ENCODE results near the gene BHMT2.
A peak's percentile ranks its signal among the peaks of the same experiment; 100 is the strongest.

The BHMT2 gene, protein sequence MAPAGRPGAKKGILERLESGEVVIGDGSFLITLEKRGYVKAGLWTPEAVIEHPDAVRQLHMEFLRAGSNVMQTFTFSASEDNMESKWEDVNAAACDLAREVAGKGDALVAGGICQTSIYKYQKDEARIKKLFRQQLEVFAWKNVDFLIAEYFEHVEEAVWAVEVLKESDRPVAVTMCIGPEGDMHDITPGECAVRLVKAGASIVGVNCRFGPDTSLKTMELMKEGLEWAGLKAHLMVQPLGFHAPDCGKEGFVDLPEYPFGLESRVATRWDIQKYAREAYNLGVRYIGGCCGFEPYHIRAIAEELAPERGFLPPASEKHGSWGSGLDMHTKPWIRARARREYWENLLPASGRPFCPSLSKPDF

DNA sequence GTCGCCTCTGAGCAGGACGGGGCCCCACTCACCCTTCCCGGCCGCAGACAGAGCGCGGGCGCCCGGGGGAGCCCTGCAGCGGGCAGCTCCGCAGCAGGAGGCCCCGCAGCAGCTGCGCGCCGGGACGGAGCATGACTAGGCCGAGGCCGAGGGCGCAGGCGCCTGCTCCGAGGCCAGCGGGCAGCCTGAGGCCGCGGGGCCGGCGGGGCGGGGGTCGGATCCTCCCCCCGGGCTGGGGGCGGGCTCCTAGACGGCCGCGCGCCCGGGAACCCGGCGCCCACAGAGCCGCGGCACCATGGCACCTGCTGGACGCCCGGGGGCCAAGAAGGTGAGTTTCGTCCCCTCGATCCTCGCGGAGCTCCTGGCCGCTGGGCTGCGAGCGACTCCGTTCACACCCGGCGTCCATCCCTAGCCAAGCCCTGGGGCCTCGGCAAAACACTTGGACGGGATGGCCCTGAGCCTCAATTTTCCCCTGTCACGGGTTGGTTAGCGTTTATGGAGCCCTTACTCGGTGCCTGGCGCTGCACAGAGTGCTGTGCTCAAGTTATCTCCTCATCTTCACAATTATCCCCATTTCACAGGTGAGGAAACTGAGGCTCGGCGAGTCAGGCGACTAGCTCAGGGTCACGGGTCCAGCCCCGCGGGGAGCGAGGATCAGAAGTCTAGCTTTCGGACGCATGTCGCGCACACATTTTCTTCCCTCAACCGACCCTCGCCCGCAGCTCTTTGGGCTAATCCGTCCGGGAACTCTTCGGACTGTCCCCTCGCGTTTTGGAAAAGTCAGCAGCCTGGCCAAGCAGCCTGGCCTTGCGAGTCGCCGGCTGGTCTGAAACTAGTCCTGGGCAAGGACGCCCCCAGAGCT, at the start of gene BHMT2, which contains the start of gene DMGDH:
Gene BHMT2 (plus strand): TSS at position 280 of the 862 bp plus-strand sequence. CDS start 16 bp downstream, at position 296.
Gene DMGDH (minus strand): TSS at position 187 of the 862 bp plus-strand sequence. CDS start 54 bp downstream, at position 133.
- DNase-seq (ENCODE audit: low read depth in 2 of 2), result no peak

DNA sequence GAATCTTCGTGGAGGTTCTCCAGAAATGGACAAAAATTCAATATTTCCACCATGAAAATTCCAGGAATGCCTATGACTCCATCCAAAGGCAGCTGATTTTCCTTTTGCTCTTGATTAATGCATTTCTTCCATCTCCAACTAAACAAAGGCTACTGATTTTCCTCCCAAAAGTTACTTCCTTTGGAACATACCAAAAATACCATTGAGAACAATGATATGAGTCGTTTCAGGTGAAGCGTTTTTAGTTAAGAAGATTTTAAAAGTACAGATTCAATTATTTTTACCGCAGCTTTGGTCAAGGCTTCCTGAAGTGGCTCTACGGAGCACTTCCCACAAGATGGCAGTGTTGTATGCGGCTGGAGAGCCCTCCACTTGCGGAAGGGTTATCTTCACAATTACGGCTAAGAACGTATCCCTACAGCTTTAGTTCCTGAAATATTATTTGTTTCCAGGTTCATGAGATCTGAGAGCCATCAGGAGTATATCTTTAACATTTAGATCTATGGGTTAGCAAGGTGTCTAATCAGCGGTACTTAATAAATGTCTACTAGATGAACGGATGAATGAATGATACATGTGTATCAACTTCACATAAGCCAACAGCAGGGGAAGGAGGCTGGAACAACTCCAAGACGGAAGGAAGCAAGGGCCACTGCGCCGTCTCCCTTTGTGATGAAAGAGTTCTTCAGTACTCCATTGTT, 48.6 kb upstream of the BHMT2 start:
- peak; percentile 25 for DNase-seq (ENCODE audit: low read depth in 2 of 2)

DNA sequence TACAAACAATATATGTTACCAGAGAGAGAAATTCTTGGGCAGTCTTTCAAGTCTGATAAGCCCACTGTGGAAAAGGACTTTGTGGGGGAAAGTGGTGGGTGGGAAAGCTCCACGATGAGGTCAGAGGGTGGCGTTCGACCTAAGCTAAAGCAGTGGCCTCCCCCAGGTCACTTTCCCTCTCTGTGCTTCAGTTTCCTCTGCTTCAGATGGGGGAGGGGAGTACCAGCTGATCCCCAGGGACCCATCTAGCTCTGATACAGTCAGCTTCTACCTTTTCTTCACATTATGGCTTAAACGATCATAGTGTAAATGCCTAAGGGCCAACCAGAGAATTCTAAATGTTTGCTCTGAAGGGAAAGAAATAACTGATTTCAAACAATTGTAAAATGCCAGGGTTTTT, 47.8 kb upstream of the BHMT2 start:
- DNase-seq (ENCODE audit: low read depth in 2 of 2), result no peak

DNA sequence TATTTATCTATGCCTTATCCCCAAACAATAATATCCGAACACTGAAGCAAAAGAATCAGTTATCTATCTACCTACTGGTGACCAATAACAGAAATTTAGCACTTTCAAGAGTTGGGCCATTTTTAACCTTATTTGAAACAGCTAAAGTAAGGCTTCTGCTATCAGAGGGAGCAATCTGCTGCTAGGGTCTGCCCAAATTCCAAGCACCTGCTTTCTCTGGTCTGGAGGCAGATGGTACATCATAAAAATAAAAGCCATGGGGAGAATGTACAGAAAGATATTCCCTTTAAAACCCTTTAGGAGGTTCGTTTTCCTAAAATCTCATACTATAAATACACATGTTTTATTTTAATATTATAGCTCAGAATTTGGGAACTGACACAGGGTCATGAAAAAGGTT, 46.8 kb upstream of the BHMT2 start:
- DNase-seq (ENCODE audit: low read depth in 2 of 2), result no peak

DNA sequence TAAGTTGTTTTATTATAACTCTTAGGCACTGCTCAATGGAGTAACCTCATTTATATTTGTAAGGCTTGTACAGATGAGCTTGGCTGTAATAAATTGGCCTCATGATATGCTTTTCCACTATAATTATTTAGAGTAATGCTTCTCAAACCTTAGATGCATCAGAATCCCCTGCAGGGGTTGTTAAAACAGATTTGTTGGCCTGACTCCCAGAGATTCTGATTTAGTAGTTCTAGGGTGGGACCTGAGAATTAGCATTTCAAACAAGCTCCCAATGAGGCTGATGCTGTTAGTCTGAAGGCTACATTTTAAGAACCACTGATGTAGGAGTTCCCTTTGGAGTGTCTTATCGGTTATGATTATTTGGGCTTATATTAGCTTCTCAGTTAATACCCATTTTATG, 46.2 kb upstream of the BHMT2 start:
- DNase-seq (ENCODE audit: low read depth in 2 of 2), result no peak

DNA sequence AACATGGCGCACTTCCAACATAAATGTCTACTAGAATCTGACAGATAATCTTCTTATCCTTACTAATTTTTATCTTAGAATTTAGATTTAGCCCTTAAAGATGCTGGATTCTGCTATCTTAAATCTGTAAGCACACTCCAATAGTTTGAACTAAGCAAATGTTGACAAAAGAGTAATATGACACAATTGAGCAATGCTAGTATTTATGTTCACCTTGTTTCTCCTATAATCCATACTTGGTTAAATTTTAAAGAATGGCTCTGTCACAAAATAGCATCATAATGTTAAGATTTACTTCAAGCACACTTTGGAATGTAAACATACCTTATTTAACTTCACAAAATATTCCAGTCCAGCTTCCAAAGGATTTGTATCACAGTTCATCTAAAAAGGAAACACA, 45.6 kb upstream of the BHMT2 start:
- DNase-seq (ENCODE audit: low read depth in 2 of 2), result no peak

DNA sequence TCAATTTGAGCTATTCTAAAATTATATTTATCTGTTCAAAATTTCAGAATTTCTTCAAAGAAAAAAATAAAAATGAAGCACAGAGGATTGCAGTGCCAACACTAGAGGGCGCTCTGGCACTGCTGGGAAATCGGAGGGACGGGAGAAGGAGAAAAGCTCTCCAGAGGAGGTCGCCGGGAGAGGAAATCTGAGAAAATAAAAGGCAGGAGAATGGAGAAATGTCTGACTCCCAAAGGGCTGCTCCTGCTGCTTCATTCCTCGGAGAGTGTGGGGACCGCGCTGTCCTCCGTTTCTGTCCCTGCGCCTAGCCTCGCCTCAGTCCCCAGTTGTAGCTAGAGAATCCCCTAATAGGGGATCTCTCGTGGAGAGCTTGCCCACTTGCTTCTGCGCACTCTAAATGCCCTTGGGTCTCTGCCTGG, 44.5 kb upstream of the BHMT2 start:
- DNase-seq (ENCODE audit: low read depth in 2 of 2), result peak; percentile 37 to 55

DNA sequence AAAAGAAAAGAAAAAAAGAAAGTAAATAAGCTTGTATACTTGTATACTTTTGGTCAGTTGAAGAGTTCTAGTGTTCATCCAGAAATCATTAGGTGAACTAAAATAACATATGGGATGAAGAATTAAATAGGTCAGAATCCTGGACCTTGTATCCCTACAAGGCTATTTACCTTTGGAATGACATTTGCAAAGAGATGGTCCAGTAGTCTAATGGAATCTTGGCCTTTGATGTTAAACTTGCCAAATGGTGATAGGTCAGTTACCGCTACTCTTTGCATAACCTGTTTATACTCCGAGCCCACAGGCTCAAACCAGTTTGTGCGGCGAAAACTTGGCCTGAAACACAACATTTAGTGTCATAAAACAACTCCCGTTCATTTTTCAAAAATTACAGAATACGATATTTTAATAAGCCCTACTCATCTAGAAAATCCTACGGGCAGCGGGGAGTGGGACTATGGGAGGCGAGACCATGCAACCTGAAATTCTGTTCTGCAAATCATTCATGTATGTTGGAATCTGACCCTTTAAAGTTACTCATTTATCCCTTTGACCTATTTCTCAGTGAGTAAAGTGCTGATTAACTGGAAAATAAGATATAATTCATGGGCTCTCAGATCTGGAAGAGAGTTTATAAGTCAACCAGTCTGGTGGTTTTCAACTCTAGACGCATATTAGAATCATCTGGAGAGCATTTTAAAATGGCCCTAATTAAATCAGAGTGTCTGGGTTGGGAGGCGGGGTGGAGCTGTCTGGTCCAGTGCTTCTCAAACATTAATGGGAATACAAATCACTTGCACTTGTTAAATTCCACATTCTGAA, 38.7 kb upstream of the BHMT2 start:
- no peak for DNase-seq (ENCODE audit: low read depth in 2 of 2)

DNA sequence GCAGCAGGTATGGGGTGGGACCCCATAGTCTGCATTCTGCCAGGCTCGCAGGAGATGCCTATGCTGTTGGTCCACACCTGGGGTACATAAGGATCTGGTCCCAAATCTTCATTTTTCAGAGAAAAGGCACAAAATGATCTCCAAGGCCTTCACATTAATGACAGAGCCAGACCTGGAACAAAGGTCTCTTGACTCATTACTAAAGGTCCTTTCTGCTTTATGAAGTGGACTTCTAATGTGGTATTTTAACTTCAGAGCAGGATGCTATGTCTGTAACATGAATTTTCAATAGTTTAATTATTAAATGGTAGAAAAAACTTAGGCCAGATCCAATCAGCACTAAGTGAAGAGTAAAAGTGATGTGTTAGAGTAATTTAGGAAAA, 38.1 kb upstream of the BHMT2 start:
- DNase-seq (ENCODE audit: low read depth in 2 of 2), result no peak

DNA sequence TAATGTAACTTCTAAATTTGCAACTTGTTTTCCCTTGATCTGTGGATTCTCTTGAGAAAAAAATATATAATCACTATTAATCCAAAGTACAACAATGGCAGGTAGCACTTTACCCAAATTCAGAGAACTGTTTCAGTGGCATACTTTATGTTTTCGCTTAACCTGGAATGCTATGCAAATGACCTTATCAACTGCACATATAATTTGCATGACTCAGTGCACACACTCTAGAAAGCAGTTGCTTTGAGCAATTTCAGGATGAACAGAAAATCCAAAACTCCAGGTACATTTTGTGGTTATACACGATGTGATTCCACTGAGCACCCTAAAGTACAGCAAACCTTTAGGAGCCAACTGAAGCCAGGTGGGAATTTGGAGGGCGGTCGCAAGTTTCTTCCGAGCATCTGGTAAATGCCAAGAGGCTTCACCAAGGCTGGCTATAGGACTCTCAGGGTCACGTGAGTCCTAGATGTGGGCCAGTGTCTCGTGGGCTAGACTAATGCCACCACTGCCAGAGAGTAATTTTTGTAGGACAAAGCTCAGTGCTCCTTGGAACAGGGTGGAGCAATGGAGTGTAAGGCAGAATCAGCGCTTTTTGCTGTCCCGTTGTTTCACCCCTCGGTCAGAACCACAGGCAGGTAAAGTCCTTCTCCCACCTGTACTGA, 37.4 kb upstream of the BHMT2 start:
- DNase-seq (ENCODE audit: low read depth in 2 of 2), result no peak

DNA sequence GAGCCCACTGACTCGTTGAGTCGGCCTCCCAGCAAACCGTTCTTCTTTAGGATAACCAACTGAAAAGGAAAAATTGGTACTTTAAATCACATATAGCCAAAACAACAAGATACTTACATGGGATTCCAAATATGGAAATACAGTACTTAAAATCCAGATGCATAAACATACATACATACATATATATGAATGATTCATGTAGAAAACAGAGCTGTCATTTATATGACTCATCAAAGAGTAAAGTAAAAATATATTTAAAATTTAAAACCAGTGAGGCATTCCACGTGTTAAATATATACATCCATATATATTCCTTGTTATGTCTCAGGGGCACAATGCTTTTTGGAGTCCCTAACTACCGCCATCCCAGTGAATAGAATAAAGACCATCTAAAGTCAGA, 36.8 kb upstream of the BHMT2 start:
- no peak for DNase-seq (ENCODE audit: low read depth in 2 of 2)

DNA sequence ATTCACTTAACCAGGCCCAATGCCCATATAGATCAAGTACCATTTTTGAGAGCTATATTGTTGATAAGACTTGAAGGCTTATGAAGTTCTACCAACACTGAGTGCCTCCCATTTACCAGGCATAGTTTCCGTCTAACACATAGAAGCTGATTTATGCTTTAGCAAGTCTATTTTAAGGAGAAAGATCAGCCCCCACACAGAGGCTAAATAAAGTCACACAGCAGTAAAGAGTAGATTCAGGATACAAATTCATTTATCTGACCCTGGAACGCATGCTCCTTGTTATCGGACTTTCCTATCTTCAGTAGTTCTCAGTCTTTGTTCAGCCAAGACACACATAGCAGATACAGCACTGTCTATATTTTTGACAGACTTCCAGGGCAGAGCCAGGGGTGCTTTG, 34.3 kb upstream of the BHMT2 start:
- no peak for DNase-seq (ENCODE audit: low read depth in 2 of 2)

DNA sequence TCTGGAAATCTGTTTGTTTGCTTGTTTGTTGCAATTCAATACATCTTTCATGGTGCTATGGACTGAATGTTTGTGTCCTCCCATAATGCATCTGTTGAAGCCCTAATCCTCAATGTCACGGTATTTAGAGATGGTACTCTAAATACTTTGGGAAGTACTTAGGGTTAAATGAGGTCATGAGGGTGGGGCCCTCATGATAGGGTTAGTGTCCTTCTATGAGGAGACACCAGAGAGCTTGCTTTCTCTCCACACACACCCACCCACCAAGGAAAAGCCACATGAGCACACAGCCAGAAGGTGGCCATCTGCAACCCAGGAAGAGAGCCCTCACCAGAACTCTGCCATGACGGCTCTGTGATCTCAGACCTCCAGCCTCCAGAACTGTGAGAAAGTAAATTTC, 32.8 kb upstream of the BHMT2 start:
- no peak for DNase-seq (ENCODE audit: low read depth in 2 of 2)

DNA sequence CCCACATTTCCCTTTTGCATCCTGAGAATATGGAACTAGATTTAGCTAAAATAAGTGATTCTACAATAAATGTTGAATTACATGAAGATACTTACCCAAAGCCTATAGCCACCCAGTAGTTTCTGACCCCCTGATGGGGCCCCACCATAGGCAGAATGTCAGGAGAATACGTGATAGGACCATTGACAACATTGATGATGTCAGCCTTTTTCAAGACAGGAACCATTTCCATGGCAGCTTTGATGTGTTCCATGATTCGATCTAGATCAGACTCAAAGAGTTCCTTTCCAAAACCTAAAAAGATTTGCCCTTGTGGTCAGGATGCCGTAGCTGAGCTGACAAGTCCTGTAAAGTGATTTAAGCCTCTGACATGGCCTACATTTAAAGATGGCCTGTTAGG, 27.4 kb upstream of the BHMT2 start:
- no peak for DNase-seq (ENCODE audit: low read depth in 2 of 2)

DNA sequence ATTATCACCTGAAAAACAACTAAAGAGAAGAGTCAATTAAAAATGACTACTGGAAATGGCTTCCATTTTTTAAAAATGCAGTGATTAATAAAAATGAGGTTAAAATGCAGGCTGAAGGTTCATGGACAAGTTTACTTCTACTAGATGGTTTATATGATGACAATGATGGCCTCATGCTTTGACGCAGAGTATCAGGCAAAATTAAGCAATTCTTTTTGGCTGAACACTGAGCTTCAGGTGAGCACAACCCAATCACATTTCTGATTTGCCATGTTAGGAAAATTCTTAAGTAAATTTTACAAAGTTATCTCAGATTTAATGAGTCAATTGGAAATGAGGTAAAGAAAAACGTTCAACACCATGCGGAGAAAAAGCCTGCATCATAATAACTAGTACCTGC, 22.4 kb upstream of the BHMT2 start:
- DNase-seq (ENCODE audit: low read depth in 2 of 2), result no peak

DNA sequence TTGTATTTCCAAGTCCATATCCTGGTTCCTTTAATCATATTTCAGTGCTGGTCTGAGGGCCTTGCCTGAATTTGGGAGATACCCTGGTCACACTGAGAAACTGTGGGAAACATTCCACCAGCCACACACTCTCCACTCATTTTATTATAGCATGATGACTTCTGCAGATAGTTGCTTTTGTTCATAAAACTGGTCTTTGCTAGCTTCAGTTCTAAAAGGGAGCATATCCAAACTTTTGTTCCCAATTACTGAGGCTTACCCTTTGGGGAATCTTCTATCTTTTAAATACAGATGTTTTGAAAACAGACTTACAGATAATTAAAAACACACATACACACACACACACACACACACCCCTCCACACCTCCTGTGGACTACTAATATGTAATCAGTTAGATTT, 21.1 kb upstream of the BHMT2 start:
- no peak for DNase-seq (ENCODE audit: low read depth in 2 of 2)

DNA sequence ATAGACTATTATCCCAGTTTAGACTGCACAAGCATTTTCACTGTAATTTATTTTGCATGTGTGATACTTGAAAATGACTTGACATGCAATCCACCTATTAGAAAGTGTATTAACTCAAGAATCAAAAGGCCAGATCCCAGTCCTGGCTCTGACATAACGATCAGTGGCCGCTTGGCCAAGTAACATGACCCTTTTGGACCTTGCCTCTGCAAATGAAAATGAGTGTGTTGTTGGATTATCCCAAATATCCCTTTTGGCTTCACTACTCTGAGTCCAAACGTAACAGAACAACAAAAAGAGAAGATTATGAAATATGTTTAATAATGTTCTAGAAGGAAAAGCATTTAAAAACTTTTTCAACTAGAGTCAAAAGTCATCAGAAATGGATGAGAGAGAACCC, 19.1 kb upstream of the BHMT2 start:
- DNase-seq (ENCODE audit: low read depth in 2 of 2), result no peak

DNA sequence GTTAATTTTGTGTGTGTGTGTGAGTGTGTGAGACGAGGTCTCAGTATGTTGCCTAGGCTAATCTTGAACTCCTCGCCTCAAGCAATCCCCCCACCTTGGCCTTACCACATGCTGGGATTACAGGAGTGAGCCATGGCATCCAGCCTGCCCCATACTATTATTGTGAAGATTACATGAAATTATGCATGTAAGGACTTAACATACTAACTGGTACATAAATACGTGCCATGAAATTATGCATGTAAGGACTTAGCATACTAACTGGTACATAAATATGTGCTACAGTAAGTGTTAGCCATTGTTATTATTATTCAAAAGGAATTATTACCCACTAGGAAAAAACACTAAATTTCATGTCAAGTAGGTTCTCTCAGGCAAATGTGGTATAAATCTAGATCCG, 16.2 kb upstream of the BHMT2 start:
- no peak for DNase-seq (ENCODE audit: low read depth in 2 of 2)

DNA sequence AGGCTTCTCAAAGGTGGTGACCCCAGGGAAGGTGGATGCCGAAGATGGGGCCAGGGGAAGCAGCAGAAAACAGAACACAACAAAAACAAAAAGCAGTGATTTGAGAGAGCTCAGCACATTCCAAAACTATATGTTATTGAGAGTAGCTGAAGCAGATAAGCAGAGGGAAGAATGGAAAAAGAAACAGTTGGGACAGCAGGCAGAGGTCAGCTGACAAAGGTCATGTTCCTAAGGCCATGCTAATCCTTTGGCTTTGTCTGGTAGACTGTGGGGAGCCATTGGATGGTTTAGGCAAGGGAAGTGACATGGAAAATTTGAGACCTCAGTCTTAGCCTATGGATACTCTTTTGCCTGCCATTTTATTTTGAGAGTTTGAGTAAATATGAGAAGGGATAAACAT, 14.6 kb upstream of the BHMT2 start:
- no peak for DNase-seq (ENCODE audit: low read depth in 2 of 2)

DNA sequence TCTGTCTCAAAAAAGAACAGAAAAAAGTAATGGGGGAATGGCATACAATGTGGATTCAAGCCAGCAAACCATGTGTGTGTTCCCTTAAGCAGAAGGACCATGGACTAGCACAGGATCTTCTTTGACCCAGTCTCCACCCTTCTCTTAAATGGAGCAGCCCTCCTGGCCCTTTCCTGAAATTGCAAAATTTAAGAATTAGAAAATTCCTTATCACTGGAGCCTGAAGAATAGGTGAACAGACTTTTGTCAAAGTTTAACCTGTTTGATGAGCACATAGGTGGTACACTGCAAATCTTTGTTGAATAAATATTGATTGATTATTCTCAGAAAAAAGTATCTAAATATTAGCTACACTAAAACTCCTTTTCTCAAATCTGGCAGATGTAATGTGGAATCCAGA, 12.7 kb upstream of the BHMT2 start:
- DNase-seq (ENCODE audit: low read depth in 2 of 2), result no peak

DNA sequence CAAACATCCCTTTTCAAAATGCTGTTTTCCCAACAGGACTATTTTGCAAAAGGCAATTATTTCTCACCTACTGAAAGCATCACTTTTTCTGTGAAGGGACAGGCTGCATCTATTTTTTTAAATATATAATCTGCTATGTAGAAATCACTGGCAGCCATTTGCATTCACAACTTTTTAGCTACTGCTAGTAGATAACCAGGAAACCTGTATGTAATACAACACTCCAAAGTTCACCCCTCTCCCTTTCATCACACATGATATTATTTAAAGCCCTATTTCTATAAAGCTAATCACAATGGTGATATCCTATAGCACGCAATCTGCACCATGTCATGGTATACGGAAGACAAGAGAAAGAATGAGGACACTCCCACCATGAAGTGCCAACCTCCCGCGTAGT, 9.9 kb upstream of the BHMT2 start:
- DNase-seq (ENCODE audit: low read depth in 2 of 2), result no peak
